Glutamatergic neuron (in vitro differentiated cells): ENCODE measurements around the gene ACSM2A. TPM values are rescaled to one million over a fixed set of nuclear protein-coding genes. Genes with fewer than 3 reads are reported as not detected.
"Not testable (repeated sequence)": the region's sequence is repeated elsewhere in the genome, so short reads cannot be mapped to it uniquely, and the experiment has no call there.

Experiments used
- DNase-seq: peaks from one replicate; pipeline ENCODE4 v3.0.0; 2022
- H3K27ac Mint-ChIP-seq: one replicate; pipeline ENCODE4 v1.8.0; 2020; ENCODE audit warnings: mild to moderate bottlenecking, mixed read lengths, inconsistent platforms; ENCODE audit not compliant: unreplicated experiment
- H3K27me3 Mint-ChIP-seq: one replicate; pipeline ENCODE4 v1.8.0; 2020; ENCODE audit warnings: mild to moderate bottlenecking, moderate library complexity, mixed read lengths, inconsistent platforms; ENCODE audit not compliant: unreplicated experiment
- H3K36me3 Mint-ChIP-seq: one replicate; pipeline ENCODE4 v1.8.0; 2020; ENCODE audit warnings: mild to moderate bottlenecking, mixed read lengths, inconsistent platforms; ENCODE audit not compliant: unreplicated experiment
- H3K4me1 Mint-ChIP-seq: one replicate; pipeline ENCODE4 v1.8.0; 2020; ENCODE audit warnings: mild to moderate bottlenecking, low read depth, mixed read lengths, inconsistent platforms; ENCODE audit not compliant: unreplicated experiment
- H3K4me3 Mint-ChIP-seq: one replicate; pipeline ENCODE4 v1.8.0; 2020; ENCODE audit warnings: mild to moderate bottlenecking, mixed read lengths, inconsistent platforms; ENCODE audit not compliant: unreplicated experiment
- H3K9me3 Mint-ChIP-seq: one replicate; pipeline ENCODE4 v1.8.0; 2020; ENCODE audit warnings: mild to moderate bottlenecking, moderate library complexity, mixed read lengths, inconsistent platforms; ENCODE audit not compliant: unreplicated experiment
- total RNA-seq: library from RNA; stranded (reverse); fragmentation: NEBNext Ultra II Directional; extraction: Animal tissue kit (Norgen Biotek cat#: 25700); gene quantifications from one replicate; pipeline ENCODE4 v1.2.1, GENCODE V29; 2021; ENCODE audit not compliant: unreplicated experiment
- TF ChIP-seq, protein P1 (sequence below): fragments of 200-600 bp; sonication (generic); IDR thresholded peaks from one replicate; pipeline ENCODE4 v1.5.0; 2021; ENCODE audit not compliant: partially characterized antibody, unreplicated experiment

ACSM2A gene
- total RNA-seq, 1 donor from 2014 or later = not detected

DNA sequence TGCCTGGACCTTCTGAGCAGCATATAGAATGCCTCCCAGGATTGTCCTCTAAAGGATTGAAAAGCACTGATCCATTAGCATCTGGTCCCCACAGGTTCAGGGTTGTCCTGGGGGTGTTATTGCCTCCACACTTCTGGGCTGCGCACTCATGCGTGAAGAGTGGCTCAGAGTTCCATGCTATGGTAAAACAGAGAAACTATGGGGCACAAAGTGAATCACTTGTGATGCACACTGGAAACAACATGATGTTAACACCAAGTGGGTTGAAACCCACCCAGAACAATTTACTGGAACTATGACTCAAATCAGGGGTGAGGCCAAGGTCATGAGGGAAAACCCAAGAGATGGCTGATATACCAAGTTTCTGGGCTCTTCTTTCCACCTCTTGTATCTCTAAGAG lies 18.6 kb downstream of the ACSM2A start:
- H3K27me3 Mint-ChIP-seq, H3K9me3 Mint-ChIP-seq, H3K36me3 Mint-ChIP-seq, H3K27ac Mint-ChIP-seq, H3K4me1 Mint-ChIP-seq, H3K4me3 Mint-ChIP-seq, DNase-seq: not testable (repeated sequence)

DNA sequence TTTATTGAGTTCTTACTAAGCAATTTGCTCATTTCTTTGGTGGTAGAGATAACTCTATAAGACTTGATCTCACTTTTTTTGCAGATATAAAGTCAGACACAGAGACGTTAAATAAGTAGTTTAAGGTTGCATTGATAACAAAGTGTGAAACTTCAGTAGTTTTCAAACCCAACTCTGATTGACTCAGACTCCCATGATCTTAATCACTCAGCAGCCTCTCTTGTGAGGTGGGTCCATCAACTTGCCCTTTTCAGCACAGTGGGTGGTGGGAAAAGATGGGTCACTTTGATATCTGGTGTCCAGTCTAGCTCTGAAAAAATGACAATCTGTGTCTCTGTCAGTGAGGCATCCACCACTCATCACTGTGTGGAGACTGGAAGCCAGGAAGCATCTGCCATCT lies 19.4 kb downstream of the ACSM2A start:
- not testable (repeated sequence) for H3K27ac Mint-ChIP-seq, DNase-seq, H3K36me3 Mint-ChIP-seq, H3K4me3 Mint-ChIP-seq, H3K27me3 Mint-ChIP-seq, H3K9me3 Mint-ChIP-seq, H3K4me1 Mint-ChIP-seq

DNA sequence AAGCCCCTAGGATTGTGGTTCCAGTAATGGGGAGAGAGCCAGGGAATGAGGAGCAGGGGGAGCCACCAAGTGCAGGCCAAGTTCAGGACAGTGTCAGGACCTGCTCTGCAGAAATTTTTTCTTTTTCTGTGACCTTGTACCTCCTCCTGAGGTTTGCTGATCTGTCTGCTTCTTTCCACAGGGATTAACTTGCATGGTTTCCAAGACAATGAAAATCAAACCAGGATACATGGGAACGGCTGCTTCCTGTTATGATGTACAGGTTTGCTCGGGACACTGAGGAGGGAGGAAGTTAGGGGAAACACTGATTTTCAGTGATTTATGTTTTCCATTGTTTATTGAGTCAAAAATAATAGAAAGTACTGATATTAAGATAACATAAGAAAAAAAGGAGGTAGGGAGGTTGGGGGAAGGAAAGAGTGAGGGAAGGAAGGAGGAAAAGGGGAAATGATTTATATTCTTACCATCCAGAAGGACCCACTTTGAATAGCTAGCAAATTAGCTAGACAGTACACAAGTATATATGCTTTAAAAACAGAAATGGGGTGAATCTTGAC lies 25.9 kb downstream of the ACSM2A start:
- not testable (repeated sequence) for H3K4me1 Mint-ChIP-seq, H3K36me3 Mint-ChIP-seq, H3K27me3 Mint-ChIP-seq, H3K4me3 Mint-ChIP-seq, H3K27ac Mint-ChIP-seq, DNase-seq, H3K9me3 Mint-ChIP-seq

DNA sequence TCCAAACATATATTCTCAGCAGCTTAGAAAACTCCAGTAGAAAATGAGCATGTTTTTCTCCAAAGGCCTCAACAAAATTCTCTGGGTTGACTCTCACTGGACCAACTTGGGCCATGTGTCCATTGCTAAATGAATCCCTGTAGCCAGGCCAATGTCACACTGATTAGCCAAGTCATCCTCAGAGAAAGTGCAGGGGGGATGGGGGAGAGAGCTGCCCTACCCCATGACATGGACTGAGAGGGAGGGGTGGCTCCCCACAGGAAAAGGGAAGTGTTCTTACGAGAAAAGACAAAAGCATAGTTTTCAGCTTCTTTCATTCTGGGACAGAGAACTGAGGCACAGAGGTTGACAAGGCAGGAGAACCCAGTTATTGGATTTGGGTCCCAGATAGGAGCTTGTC lies 32.7 kb downstream of the ACSM2A start:
- not testable (repeated sequence) for H3K27ac Mint-ChIP-seq, H3K4me3 Mint-ChIP-seq, H3K27me3 Mint-ChIP-seq, H3K36me3 Mint-ChIP-seq, DNase-seq, H3K4me1 Mint-ChIP-seq, H3K9me3 Mint-ChIP-seq

DNA sequence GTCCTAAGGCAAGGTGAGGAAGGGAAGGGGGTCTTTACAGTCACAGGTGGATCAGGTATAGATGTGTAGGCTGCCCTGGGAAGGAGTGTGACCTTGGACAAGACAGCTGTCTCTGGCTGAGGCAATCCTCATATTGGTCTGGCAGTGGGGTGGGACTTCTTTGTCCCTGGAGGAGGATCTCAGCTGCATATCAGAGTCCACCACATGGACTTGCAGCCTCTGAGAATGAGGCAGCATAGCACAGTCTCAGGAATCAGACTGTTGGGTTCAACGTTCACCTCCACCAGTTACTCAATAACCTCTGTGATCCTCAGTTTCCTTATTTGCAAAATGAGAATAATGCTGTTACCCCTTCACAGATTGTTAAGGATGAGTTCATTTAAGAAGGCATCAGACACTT lies 33.4 kb downstream of the ACSM2A start:
- H3K9me3 Mint-ChIP-seq = peaks cover 4% of the 10 kb centered on the region
- no peak overlapping the region for H3K4me3 Mint-ChIP-seq
- TF ChIP-seq, protein P1, sequence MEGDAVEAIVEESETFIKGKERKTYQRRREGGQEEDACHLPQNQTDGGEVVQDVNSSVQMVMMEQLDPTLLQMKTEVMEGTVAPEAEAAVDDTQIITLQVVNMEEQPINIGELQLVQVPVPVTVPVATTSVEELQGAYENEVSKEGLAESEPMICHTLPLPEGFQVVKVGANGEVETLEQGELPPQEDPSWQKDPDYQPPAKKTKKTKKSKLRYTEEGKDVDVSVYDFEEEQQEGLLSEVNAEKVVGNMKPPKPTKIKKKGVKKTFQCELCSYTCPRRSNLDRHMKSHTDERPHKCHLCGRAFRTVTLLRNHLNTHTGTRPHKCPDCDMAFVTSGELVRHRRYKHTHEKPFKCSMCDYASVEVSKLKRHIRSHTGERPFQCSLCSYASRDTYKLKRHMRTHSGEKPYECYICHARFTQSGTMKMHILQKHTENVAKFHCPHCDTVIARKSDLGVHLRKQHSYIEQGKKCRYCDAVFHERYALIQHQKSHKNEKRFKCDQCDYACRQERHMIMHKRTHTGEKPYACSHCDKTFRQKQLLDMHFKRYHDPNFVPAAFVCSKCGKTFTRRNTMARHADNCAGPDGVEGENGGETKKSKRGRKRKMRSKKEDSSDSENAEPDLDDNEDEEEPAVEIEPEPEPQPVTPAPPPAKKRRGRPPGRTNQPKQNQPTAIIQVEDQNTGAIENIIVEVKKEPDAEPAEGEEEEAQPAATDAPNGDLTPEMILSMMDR = no peak
- no peak for DNase-seq
- no peak overlapping the region for H3K27ac Mint-ChIP-seq
- no peaks in the 10 kb centered on the region for H3K27me3 Mint-ChIP-seq
- no peaks in the 10 kb centered on the region for H3K4me1 Mint-ChIP-seq
- H3K36me3 Mint-ChIP-seq = no peaks in the 10 kb centered on the region

DNA sequence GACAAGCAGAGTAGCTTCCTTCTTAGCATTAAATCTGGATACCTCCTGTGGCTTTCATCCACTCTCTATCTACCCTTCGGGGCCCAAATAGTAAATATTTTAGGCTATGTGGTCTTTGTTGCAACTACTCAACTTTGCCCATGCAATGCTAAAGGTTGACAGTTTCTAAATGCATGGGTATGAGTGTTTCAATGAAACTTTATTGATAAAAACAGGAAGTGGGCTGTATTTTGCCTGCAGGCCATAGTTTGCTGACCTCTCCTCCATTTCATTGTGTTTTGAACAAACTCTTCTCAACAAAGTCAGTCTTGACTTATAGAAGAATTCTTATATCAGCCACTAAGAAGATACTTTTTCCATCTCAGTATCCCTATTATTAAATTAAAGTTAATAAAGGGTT lies 34.1 kb downstream of the ACSM2A start:
- H3K36me3 Mint-ChIP-seq = no peaks in the 10 kb centered on the region
- DNase-seq = no peak
- TF ChIP-seq, protein P1 = no peak
- H3K27me3 Mint-ChIP-seq = no peaks in the 10 kb centered on the region
- H3K27ac Mint-ChIP-seq = no peak overlapping the region
- H3K4me3 Mint-ChIP-seq = no peak overlapping the region
- H3K4me1 Mint-ChIP-seq = no peaks in the 10 kb centered on the region
- peaks cover 4% of the 10 kb centered on the region for H3K9me3 Mint-ChIP-seq

DNA sequence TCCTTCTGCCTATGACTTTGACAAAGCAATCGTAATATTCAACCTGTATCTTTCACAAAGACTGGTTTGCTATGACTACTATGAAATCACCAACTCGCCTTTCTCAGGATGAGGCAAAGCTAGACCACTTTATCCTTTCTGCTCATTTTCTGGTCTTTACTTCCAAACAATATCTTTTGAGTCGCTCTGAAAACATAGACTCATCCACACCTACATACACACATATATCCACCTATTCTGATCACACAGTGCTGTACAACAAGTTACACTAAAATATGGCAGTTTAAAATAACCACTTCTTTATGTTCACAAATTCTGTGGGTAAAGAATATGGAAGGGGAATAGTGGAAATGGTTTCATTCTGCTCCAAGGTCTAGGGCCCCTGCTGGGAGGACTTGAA lies 39.7 kb downstream of the ACSM2A start:
- not testable (repeated sequence) for H3K4me3 Mint-ChIP-seq, H3K27me3 Mint-ChIP-seq, H3K27ac Mint-ChIP-seq

DNA sequence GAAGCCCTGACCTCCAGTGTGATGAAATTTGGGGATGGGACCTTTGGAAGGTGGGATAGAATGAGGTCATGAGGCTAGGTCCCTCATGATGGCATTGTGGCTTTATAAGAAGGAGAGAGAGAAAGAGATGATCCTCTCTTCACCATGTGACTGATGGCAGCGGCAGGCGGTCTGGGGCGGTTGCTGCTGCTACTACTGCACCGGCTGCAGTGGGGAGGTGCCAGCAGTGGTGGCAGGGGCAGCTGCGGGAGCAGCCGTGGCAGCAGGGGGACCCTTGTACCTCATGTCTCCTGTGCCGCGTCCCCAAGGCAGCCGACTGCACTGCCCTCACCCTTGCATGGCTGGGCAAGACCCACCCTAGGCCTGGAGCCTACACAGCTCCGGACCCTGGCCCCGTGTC lies 40.1 kb downstream of the ACSM2A start:
- not testable (repeated sequence) for H3K36me3 Mint-ChIP-seq, H3K27ac Mint-ChIP-seq, DNase-seq, H3K9me3 Mint-ChIP-seq, H3K27me3 Mint-ChIP-seq, H3K4me1 Mint-ChIP-seq, H3K4me3 Mint-ChIP-seq

More for the DNA sequence above, 39.7 kb downstream of the ACSM2A start:
- not testable (repeated sequence) for H3K4me1 Mint-ChIP-seq, DNase-seq, H3K9me3 Mint-ChIP-seq, H3K36me3 Mint-ChIP-seq
